ENCODE results near the gene E4F1.

Gene E4F1

DNA sequence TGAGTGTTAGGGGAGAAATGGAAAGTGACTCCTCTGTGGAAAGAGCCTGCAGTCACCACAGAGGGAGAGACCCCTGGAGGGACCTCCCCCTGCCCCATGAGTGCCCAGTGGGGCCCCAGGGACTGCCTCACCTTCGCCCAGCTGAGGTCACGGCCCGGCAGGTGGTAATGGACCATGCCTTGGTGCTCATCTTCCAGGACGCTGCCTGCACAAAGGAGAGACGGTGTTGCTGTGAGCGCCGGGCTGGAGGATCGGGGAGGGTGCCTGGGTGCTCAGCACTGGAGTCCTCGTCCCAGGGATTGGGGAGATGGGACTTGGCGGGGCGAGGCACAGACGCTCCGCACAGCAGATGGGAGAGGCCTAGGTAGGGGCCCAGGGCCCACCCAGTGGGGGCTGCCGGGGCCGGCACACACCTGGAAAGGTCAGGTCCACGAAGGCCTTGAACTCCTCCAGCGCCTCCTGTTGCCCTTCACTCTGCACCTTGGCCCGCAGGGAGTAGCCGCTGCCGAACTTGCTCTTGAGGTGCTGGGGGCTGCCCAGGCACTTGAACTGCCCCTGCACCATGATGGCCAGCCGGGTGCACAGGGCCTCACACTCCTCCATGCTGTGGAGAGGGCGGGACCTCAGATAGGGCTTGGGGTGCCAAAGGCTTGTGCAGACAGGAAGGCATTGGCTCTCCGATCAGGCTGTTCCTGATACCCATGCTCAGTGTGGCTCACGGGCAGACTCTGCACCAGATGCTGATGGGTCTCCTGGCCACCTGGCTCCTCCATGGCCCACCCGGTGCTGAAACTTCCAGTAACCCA, 54.3 kb downstream of the E4F1 start:
- H3K4me1 ChIP-seq (ENCODE audit: control insufficient read depth in 5 of 5, insufficient read depth in 5 of 5, low read length in 5 of 5), result peaks cover 0 to 30% (median 14%) of the 10 kb centered on the region in 5 donors

DNA sequence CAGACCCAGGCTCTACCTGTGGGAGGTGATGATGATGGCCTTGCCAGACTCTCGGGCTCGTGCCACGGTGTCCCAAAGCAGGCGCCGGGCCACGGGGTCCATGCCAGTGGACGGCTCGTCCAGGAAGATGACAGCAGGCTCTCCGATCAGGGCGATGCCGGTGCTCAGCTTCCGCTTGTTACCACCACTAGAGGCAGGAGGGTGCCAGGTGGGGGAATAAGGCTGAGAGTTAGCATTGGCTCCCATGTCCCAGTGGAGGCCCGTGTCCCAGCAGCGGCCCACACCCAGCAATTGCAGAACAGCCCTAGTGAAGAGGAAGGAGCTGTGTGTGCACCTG, 54.8 kb downstream of the E4F1 start:
- Histone ChIP-seq H3K4me1 (ENCODE audit: control insufficient read depth in 5 of 5, insufficient read depth in 5 of 5, low read length in 5 of 5) (peaks cover 0 to 28% (median 13%) of the 10 kb centered on the region in 5 donors), H3K36me3 (ENCODE audit: control insufficient read depth in 5 of 5, insufficient read depth in 5 of 5, low read length in 5 of 5) (peaks cover 0 to 47% (median 21%) of the 10 kb centered on the region in 5 donors), H3K4me3 (ENCODE audit: low read depth in 1 of 5, low read length in 5 of 5) (no peak overlapping the region), H3K27me3 (ENCODE audit: control insufficient read depth in 5 of 5, insufficient read depth in 4 of 5, low read length in 5 of 5) (no peaks in the 10 kb centered on the region), H3K9ac (ENCODE audit: low read length in 5 of 5) (no peak overlapping the region), H3K9me3 (ENCODE audit: control insufficient read depth in 5 of 5, low read length in 5 of 5) (no peaks in the 10 kb centered on the region), H3K27ac (ENCODE audit: low read depth, low read length) (no peak overlapping the region)

More for the DNA sequence above, 54.3 kb downstream of the E4F1 start:
- H3K9ac ChIP-seq (ENCODE audit: low read length in 5 of 5), result no peak overlapping the region
- H3K9me3 ChIP-seq (ENCODE audit: control insufficient read depth in 5 of 5, low read length in 5 of 5), result no peaks in the 10 kb centered on the region
- peaks cover 0 to 42% (median 17%) of the 10 kb centered on the region in 5 donors for H3K36me3 ChIP-seq (ENCODE audit: control insufficient read depth in 5 of 5, insufficient read depth in 5 of 5, low read length in 5 of 5)
- no peaks in the 10 kb centered on the region for H3K27me3 ChIP-seq (ENCODE audit: control insufficient read depth in 5 of 5, insufficient read depth in 4 of 5, low read length in 5 of 5)
- no peak overlapping the region for H3K27ac ChIP-seq (ENCODE audit: low read depth, low read length)
- H3K4me3 ChIP-seq (ENCODE audit: low read depth in 1 of 5, low read length in 5 of 5), result no peak overlapping the region

DNA sequence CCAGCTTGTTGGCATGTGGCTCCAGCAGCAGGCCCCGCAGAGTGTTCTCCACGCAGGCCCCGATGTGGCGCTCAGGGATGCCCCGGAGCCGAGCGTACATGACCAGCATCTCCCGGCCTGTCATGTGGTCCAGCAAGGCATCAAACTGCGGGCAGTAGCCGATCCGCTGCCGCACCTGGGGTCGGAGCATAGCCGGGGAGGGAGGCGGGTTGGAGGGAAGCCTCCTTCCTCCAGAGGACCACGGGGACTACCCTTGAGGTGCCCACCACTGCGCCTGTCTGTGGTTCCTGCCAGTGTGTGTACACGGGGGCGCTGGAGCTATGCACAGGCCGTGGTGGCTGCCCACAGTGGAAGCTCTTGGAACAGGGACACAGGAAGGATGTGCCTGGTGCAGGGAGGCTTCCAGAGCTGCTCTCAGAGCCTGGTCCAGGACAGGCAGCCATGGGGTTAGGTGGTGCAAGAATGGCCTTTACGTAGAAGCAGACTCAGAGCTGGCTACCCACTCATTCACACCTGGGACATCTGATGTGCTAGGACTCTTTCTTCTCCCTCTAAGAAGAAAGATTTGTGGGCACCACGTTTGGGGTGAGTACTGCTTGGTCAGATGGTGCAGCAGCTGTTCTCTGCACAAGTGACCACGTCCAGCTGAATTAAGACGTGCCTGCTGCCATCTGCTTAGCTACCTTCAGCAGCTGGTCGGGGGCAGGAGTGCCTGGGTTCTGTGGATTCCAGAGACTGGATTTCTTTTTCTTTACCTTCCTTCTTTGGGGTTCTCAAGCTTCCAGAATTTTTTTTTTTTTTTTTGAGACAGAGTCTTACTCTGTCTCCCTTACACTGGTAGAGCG, 55.8 kb downstream of the E4F1 start:
- Histone ChIP-seq H3K9ac (ENCODE audit: low read length in 5 of 5) (no peak overlapping the region), H3K27me3 (ENCODE audit: control insufficient read depth in 5 of 5, insufficient read depth in 4 of 5, low read length in 5 of 5) (no peaks in the 10 kb centered on the region), H3K4me1 (ENCODE audit: control insufficient read depth in 5 of 5, insufficient read depth in 5 of 5, low read length in 5 of 5) (peaks cover 0 to 19% (median 7%) of the 10 kb centered on the region in 5 donors), H3K27ac (ENCODE audit: low read depth, low read length) (no peak overlapping the region), H3K36me3 (ENCODE audit: control insufficient read depth in 5 of 5, insufficient read depth in 5 of 5, low read length in 5 of 5) (peaks cover 0 to 56% (median 26%) of the 10 kb centered on the region in 5 donors), H3K9me3 (ENCODE audit: control insufficient read depth in 5 of 5, low read length in 5 of 5) (no peaks in the 10 kb centered on the region), H3K4me3 (ENCODE audit: low read depth in 1 of 5, low read length in 5 of 5) (no peak overlapping the region)

DNA sequence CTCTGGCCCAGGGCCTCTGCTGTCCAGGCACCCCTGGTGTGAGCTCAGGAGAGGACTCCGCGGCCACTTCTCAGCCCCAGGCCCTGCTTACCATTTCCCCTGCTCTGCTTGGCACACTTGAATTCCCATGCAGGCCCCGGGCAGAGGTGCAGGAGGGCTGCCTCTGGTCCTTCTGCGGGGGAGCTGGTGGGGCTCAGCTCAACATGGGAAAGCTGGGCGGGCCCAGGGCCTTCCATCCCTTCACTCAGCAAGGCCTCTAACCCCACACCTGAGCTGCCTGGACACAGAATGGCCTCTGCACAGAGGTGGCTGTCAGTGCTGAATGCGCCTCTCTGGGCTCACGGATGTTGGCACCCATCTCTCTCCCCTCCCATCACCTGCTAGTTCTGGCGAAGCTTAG, 57.1 kb downstream of the E4F1 start:
- H3K36me3 ChIP-seq (ENCODE audit: control insufficient read depth in 5 of 5, insufficient read depth in 5 of 5, low read length in 5 of 5), result peaks cover 0 to 68% (median 32%) of the 10 kb centered on the region in 5 donors
- no peak overlapping the region for H3K27ac ChIP-seq (ENCODE audit: low read depth, low read length)
- H3K4me1 ChIP-seq (ENCODE audit: control insufficient read depth in 5 of 5, insufficient read depth in 5 of 5, low read length in 5 of 5), result peaks cover 0 to 9% (median 7%) of the 10 kb centered on the region in 5 donors
- no peak overlapping the region for H3K9ac ChIP-seq (ENCODE audit: low read length in 5 of 5)
- H3K27me3 ChIP-seq (ENCODE audit: control insufficient read depth in 5 of 5, insufficient read depth in 4 of 5, low read length in 5 of 5), result no peaks in the 10 kb centered on the region
- H3K4me3 ChIP-seq (ENCODE audit: low read depth in 1 of 5, low read length in 5 of 5), result no peak overlapping the region
- H3K9me3 ChIP-seq (ENCODE audit: control insufficient read depth in 5 of 5, low read length in 5 of 5), result no peaks in the 10 kb centered on the region

DNA sequence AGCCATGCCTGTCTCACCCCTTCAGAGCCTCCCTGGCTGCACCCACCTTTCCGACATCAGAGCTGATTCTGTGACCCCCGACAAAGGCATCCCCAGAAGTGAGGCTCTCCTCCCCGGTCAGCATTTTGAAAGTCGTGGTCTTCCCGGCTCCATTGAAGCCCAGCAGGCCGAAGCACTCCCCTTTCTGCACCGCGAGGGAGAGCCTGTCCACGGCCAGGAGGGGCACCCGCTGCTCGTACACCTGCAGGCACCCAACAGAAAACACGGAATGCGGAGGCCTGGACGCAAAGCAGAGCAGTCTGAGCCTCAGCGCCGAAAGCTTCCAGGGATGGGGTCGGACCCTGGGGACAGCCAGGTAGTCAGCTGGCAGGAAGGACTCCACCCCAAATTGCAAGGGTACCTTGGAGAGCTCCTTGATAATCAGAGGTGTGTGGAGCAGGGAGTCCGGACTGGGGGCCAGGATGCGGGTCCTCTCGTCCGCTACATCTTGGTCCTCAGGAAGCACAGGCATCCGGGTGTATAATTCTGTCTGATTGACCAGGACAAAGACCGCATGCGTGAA, 57.7 kb downstream of the E4F1 start:
- Histone ChIP-seq H3K9ac (ENCODE audit: low read length in 5 of 5) (no peak overlapping the region), H3K4me1 (ENCODE audit: control insufficient read depth in 5 of 5, insufficient read depth in 5 of 5, low read length in 5 of 5) (peaks cover 0 to 6% (median 3%) of the 10 kb centered on the region in 5 donors), H3K36me3 (ENCODE audit: control insufficient read depth in 5 of 5, insufficient read depth in 5 of 5, low read length in 5 of 5) (peaks cover 0 to 71% (median 38%) of the 10 kb centered on the region in 5 donors), H3K27me3 (ENCODE audit: control insufficient read depth in 5 of 5, insufficient read depth in 4 of 5, low read length in 5 of 5) (no peaks in the 10 kb centered on the region), H3K27ac (ENCODE audit: low read depth, low read length) (no peak overlapping the region), H3K9me3 (ENCODE audit: control insufficient read depth in 5 of 5, low read length in 5 of 5) (no peaks in the 10 kb centered on the region), H3K4me3 (ENCODE audit: low read depth in 1 of 5, low read length in 5 of 5) (no peak overlapping the region)

DNA sequence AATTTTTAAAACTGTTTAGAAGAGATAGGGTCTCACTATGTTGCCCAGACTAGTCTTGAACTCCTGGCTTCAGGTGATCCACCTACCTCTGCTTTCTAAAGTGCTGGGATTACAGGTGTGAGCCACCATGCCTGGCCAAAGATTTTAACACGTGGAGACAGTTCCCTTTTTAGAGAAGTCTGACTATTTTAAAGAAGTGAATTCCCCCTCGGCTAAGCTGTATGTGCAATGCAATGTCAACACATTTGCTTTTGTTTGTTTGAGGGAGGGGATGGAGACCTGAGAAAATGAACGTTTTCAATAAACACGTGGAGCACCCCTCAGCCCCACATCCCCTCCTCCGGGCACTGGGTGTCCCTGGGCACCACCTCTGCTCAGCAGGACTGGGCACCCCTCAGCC, 58.9 kb downstream of the E4F1 start:
- no peak overlapping the region for H3K9ac ChIP-seq (ENCODE audit: low read length in 5 of 5)
- no peaks in the 10 kb centered on the region for H3K27me3 ChIP-seq (ENCODE audit: control insufficient read depth in 5 of 5, insufficient read depth in 4 of 5, low read length in 5 of 5)
- H3K36me3 ChIP-seq (ENCODE audit: control insufficient read depth in 5 of 5, insufficient read depth in 5 of 5, low read length in 5 of 5), result peaks cover 0 to 72% (median 47%) of the 10 kb centered on the region in 5 donors
- H3K4me1 ChIP-seq (ENCODE audit: control insufficient read depth in 5 of 5, insufficient read depth in 5 of 5, low read length in 5 of 5), result no peaks in the 10 kb centered on the region
- no peaks in the 10 kb centered on the region for H3K9me3 ChIP-seq (ENCODE audit: control insufficient read depth in 5 of 5, low read length in 5 of 5)
- H3K4me3 ChIP-seq (ENCODE audit: low read depth in 1 of 5, low read length in 5 of 5), result no peak overlapping the region
- H3K27ac ChIP-seq (ENCODE audit: low read depth, low read length), result no peak overlapping the region

DNA sequence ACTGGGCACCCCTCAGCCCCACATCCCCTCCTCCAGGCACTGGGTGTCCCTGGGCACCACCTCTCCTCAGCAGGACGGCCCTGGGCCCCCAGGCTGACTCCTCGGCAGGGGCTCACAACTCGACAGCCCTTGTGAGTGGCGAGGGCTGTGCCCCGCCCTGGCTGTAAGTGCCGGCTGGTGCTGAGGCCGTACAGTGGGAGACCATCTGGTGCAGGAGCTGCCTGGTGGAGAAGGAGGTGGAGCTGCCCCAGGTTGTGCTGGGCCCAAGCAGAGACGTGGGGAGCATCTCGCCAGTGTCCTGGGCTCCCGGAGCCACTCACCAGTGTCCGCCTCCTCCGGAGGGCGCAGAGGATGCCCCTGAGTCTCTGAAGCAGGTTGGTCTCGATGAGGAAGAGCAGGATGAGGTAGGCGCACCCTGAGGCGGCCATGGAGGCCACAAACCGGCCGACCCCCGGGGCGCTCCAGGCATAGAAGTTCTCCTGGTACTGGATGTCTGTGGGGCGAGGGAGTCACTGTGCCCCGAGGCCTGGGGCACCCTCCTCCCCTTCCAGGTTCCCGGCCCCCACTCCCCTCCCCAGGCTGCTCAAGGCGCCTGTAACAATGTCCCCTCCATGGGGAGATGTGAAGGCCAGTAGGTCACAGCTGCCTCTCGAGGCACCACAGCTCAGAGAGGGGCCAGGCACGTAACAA, 59.6 kb downstream of the E4F1 start:
- H3K36me3 ChIP-seq (ENCODE audit: control insufficient read depth in 5 of 5, insufficient read depth in 5 of 5, low read length in 5 of 5), result peaks cover 0 to 70% (median 44%) of the 10 kb centered on the region in 5 donors
- no peak overlapping the region for H3K27ac ChIP-seq (ENCODE audit: low read depth, low read length)

DNA sequence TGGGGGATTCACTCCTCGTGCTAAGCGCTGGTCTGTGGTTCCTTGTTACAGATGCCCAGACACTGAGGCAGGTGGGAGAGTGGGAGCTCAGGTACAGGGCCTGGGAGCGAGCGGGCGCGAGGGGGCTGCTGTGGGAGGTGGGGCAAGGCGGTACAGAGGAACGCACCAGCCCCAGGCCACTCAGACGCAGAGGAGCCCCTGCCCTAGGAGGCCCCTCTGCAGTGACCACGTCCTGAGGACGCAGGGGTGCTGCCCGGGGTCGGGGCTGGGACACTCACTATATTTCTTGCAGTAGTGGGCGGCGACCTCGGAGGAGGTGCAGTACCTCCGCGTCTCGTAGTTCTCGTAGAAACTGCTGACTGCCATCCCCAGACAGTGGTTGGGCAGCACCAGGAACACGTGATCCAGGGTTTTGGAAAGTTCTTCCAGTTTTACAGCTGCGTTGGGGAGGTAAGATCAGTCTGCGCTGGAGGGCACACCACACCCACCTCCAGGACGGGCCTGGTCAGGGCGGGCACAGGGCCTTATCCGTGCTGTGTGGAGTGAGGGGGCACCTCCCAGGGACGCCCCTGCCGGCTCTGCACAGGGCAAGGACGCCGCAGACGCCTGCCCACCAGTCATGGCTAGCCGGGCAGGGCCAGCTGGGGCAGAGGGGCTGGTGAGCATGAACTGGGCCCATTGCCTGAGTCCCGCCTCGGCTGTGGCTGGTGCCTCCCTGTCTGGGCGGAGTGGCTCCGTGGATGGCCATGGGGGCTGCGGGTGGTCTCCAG, 60.8 kb downstream of the E4F1 start:
- Histone ChIP-seq H3K36me3 (ENCODE audit: control insufficient read depth in 5 of 5, insufficient read depth in 5 of 5, low read length in 5 of 5) (peaks cover 0 to 72% (median 46%) of the 10 kb centered on the region in 5 donors), H3K27ac (ENCODE audit: low read depth, low read length) (no peak overlapping the region), H3K9ac (ENCODE audit: low read length in 5 of 5) (no peak overlapping the region), H3K9me3 (ENCODE audit: control insufficient read depth in 5 of 5, low read length in 5 of 5) (no peaks in the 10 kb centered on the region), H3K4me1 (ENCODE audit: control insufficient read depth in 5 of 5, insufficient read depth in 5 of 5, low read length in 5 of 5) (no peaks in the 10 kb centered on the region), H3K4me3 (ENCODE audit: low read depth in 1 of 5, low read length in 5 of 5) (no peak overlapping the region), H3K27me3 (ENCODE audit: control insufficient read depth in 5 of 5, insufficient read depth in 4 of 5, low read length in 5 of 5) (no peaks in the 10 kb centered on the region)

More for the DNA sequence above, 59.6 kb downstream of the E4F1 start:
- Histone ChIP-seq H3K9ac (ENCODE audit: low read length in 5 of 5) (no peak overlapping the region), H3K4me3 (ENCODE audit: low read depth in 1 of 5, low read length in 5 of 5) (no peak overlapping the region), H3K27me3 (ENCODE audit: control insufficient read depth in 5 of 5, insufficient read depth in 4 of 5, low read length in 5 of 5) (no peaks in the 10 kb centered on the region), H3K4me1 (ENCODE audit: control insufficient read depth in 5 of 5, insufficient read depth in 5 of 5, low read length in 5 of 5) (no peaks in the 10 kb centered on the region), H3K9me3 (ENCODE audit: control insufficient read depth in 5 of 5, low read length in 5 of 5) (no peaks in the 10 kb centered on the region)
